AG10803 (cell line): ENCODE measurements around the gene CDA.

Experiments
- DNase-seq: peaks from one replicate; pipeline ENCODE4 v3.0.0; 2010; ENCODE audit warnings: low read depth
- H3K4me3 ChIP-seq: 2 replicates; pipeline ENCODE4 v1.5.1; 2011; ENCODE audit warnings: mild to moderate bottlenecking, low read length, control low read depth
- TF ChIP-seq, protein P1 (sequence below): conservative IDR thresholded peaks from 2 replicates; pipeline ENCODE4 v1.5.1; 2011; ENCODE audit warnings: mild to moderate bottlenecking, low read length, control low read depth, inconsistent platforms

The CDA gene

DNA sequence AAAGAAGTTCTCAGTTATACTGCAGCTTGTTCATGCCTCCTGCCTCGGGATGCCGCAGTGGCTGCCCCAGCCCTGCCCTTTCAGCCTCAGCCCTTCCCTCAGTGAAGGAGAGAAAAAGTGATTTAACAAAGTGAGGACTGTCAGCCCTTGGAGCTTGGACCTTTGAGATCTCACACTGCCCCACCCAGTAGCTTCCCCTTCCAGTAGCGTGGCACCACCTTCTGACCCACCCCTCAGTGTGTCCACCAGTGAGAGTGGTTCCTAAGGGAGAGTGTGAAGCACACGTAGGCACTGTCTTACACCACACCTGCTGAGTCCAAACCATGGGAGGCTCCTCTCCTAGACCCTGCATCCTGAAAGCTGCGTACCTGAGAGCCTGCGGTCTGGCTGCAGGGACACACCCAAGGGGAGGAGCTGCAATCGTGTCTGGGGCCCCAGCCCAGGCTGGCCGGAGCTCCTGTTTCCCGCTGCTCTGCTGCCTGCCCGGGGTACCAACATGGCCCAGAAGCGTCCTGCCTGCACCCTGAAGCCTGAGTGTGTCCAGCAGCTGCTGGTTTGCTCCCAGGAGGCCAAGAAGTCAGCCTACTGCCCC, at the start of gene CDA:
CDA (plus strand) TSS at position 464 of the 592 bp plus-strand sequence; CDS start at position 497, 33 bp downstream.
- TF ChIP-seq, protein P1, sequence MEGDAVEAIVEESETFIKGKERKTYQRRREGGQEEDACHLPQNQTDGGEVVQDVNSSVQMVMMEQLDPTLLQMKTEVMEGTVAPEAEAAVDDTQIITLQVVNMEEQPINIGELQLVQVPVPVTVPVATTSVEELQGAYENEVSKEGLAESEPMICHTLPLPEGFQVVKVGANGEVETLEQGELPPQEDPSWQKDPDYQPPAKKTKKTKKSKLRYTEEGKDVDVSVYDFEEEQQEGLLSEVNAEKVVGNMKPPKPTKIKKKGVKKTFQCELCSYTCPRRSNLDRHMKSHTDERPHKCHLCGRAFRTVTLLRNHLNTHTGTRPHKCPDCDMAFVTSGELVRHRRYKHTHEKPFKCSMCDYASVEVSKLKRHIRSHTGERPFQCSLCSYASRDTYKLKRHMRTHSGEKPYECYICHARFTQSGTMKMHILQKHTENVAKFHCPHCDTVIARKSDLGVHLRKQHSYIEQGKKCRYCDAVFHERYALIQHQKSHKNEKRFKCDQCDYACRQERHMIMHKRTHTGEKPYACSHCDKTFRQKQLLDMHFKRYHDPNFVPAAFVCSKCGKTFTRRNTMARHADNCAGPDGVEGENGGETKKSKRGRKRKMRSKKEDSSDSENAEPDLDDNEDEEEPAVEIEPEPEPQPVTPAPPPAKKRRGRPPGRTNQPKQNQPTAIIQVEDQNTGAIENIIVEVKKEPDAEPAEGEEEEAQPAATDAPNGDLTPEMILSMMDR: no peak
- DNase-seq: no peak
- H3K4me3 ChIP-seq: peak within 1 kb of the TSS; percentile 35

DNA sequence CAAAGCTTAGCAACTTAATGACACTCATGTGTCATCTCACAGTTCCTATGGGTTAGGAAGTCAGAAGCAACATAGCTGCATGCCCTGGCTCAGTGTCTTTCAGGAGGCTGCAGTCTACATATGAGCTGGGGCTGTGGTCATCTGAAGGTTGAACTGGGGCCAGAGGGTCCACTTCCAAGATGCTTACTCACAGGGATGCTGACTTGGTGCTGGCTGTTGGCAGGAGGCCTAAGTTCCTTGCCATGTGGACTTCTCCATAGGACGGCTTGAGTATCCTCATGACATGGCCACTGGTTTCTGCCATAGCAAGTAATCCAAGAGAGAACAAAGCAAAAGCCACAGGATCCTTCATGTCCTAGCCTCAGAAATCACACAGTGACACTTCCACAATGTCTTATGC, 48.6 kb upstream of the CDA start:
- H3K4me3 ChIP-seq: no peak overlapping the region
- DNase-seq: peak; percentile 33

DNA sequence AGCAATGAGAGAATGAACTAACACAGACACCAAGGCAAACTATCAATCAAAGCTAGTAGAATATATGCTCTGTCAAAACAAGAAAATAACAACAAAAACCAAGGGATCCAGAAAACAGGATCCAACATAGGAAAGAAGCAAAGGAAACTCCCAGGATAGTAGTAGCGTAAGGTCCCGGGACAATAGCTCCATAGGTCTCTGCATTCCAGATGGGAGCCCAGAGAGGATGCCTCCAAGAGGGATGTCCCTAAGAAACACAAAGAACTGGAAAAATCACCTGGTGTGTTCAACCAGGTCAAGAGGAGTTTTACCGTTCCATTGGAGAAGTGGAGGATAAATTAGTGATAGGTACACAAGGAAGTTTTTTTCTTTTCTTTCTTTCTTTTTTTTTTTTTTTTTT, 42.3 kb upstream of the CDA start:
- DNase-seq: no peak
- H3K4me3 ChIP-seq: no peak overlapping the region
- TF ChIP-seq, protein P1: no peak

More for the DNA sequence above, 48.6 kb upstream of the CDA start:
- TF ChIP-seq, protein P1: no peak

DNA sequence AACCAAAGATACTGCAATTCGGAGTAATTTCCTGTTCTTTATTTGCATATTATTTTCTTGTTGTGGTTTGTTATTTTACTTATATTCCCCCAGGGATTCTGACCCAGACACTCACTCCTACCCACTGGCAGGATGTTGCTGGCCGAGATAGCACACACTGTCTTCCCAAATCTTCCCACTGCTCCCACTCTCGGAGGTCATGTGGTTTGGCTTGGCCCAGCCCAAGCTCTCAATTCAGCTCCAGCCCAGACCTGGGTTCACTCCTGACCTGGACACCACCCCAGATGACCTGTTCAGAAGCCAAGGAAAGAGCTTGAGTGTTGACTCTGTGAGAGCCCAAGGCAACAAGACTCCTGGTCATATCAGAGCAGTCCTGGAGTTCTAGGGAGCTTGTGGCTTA, 37.7 kb upstream of the CDA start:
- TF ChIP-seq, protein P1: no peak

DNA sequence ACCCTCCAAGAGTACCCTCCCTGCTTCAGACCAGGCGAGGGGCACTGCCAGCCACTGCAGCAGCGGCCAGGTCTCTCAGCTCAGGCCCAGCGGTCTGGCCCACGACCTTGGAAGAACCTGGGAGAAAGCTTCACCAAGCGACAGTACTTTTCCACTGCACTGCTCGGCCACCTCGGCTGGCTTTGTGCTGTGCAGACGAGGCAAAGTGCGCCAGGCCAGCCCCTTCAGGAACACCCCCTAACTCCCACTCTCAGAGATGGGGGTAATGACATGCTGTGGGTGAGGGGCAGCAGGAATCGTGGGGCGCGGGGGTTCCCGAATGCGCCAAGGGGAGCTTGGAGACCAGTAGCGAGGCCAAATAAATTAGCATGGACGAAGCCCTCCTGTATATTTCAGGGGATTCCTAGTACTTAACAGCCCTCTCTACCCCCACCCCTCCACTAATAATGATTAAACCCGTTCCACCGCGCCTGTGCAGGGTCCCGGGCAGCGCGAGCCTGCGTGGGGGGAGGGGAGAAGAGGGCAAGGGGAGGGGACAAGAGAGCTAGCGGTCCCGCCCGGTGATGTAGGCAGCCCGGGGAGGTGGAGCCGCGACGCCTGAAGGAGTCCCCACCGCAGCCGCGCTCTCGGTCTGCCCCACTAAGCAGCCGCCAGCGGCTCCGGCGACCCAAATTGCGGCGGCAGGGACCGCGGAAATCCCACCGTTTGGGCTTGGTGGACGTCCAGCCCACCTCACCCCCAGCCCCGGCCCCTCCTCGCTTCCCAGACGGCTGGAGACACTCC, 36.8 kb upstream of the CDA start, which contains the start of gene FAM43B:
FAM43B (plus strand) TSS at position 629 of the 783 bp plus-strand sequence. CDS start 401 bp downstream, outside the sequence.
- TF ChIP-seq, protein P1: no peak
- peak within 1 kb of the TSS; percentile 7 for H3K4me3 ChIP-seq
- DNase-seq: no peak

More for the DNA sequence above, 37.7 kb upstream of the CDA start:
- no peak for DNase-seq
- H3K4me3 ChIP-seq: no peak overlapping the region

DNA sequence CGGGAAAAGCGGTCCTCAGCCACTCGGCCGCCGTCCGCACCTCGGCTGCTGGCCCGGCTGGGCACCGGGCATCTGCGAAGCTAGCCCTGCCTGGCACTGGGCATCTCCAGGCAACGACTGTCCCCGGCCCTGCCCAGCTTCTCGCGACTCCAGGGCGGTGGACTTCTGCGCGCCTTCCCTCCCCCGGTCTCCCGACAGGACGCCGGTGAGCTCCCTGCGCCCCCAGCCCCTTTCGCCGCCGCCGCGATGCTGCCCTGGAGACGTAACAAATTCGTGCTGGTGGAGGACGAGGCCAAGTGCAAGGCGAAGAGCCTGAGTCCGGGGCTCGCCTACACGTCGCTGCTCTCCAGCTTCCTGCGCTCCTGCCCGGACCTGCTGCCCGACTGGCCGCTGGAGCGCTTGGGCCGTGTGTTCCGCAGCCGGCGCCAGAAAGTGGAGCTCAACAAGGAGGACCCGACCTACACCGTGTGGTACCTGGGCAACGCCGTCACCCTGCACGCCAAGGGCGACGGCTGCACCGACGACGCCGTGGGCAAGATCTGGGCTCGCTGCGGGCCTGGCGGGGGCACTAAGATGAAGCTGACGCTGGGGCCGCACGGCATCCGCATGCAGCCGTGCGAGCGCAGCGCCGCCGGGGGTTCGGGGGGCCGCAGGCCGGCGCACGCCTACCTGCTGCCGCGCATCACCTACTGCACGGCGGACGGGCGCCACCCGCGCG, 36.0 kb upstream of the CDA start:
- TF ChIP-seq, protein P1: no peak
- H3K4me3 ChIP-seq: no peak overlapping the region; the same call in 1 of the 2 replicates
- no peak for DNase-seq
